HFF-Myc (cell line): ENCODE results near the gene GPR119.
A peak's percentile ranks its signal among the peaks of the same experiment; 100 is the strongest.
"Not testable (repeated sequence)": the region's sequence is repeated elsewhere in the genome, so short reads cannot be mapped to it uniquely, and the experiment has no call there.

ENCODE experiments used
- DNase-seq: peaks from one replicate; pipeline ENCODE4 v3.0.0-alpha.2; 2011; ENCODE audit warnings: low read depth; ENCODE audit errors: extremely low read depth
- H3K4me3 ChIP-seq: replicated peaks from 2 replicates; pipeline ENCODE4 v1.5.1; 2011; ENCODE audit warnings: low read depth, mild to moderate bottlenecking, control low read depth, low read length
- CTCF ChIP-seq: IDR thresholded peaks from 2 replicates; pipeline ENCODE4 v1.5.1; 2012; ENCODE audit warnings: mild to moderate bottlenecking, low read depth, low read length, control low read depth; ENCODE audit errors: missing control alignments

Gene GPR119

GRCh38 chrX:130343411-130343810 is 42.1 kb downstream of the GPR119 start:
- no peak overlapping the region for H3K4me3 ChIP-seq
- DNase-seq = no peak
- TF ChIP-seq CTCF = no peak

- TF ChIP-seq CTCF = no peak
- no peak for DNase-seq
- peak overlapping the region; percentile 63 for H3K4me3 ChIP-seq
Observed at GRCh38 chrX:130340271-130340670, 45.2 kb downstream of the GPR119 start.

GRCh38 chrX:130339408-130340222 is 45.9 kb downstream of the GPR119 start, which contains the start of gene SLC25A14:
SLC25A14 (plus strand) TSS chrX:130339919; CDS start chrX:130340279, 360 bp downstream.
- DNase-seq = peak; percentile 32
- H3K4me3 ChIP-seq = peak within 1 kb of the TSS; percentile 63
- TF ChIP-seq CTCF = no peak

GRCh38 chrX:130338869-130339268 is 46.6 kb downstream of the GPR119 start:
- not testable (repeated sequence) for DNase-seq
- peak overlapping the region; percentile 63 for H3K4me3 ChIP-seq

GRCh38 chrX:130336531-130336930 is 48.9 kb downstream of the GPR119 start:
- no peak for TF ChIP-seq CTCF
- H3K4me3 ChIP-seq = no peak overlapping the region
- no peak for DNase-seq
